HUES64 (cell line): ENCODE data around the gene CBLC.

ENCODE experiments used
- H3K27ac ChIP-seq: 2 replicates; pipeline ENCODE4 v1.7.0; 2013; ENCODE audit warnings: low read depth, low read length, inconsistent platforms
- H3K27me3 ChIP-seq: 2 replicates; pipeline ENCODE4 v1.6.1; 2013; ENCODE audit warnings: mild to moderate bottlenecking, low read length; ENCODE audit not compliant: insufficient read depth
- H3K36me3 ChIP-seq: 2 replicates; pipeline ENCODE4 v1.6.1; 2013; ENCODE audit warnings: mild to moderate bottlenecking, low read length; ENCODE audit not compliant: insufficient read depth
- H3K4me1 ChIP-seq: 2 replicates; pipeline ENCODE4 v1.6.1; 2013; ENCODE audit warnings: mild to moderate bottlenecking, low read length, moderate library complexity; ENCODE audit not compliant: insufficient read depth
- H3K4me3 ChIP-seq: 2 replicates; pipeline ENCODE4 v1.5.1; 2013; ENCODE audit warnings: mild to moderate bottlenecking, low read length, moderate library complexity
- H3K9ac ChIP-seq: 2 replicates; pipeline ENCODE4 v1.6.1; 2013; ENCODE audit warnings: mild to moderate bottlenecking, low read depth, low read length
- H3K9me3 ChIP-seq: 2 replicates; pipeline ENCODE4 v1.6.1; 2013; ENCODE audit warnings: low read depth, low read length; ENCODE audit not compliant: insufficient read depth
- WGBS: fragments of 150-250, 120-280 bp; methylation state at CpG from one replicate; pipeline ENCODE4 v1.1.7; 2013; ENCODE audit warnings: missing lambda C conversion rate; 5-methylcytosine and 5-hydroxymethylcytosine counted together

The CBLC gene

DNA sequence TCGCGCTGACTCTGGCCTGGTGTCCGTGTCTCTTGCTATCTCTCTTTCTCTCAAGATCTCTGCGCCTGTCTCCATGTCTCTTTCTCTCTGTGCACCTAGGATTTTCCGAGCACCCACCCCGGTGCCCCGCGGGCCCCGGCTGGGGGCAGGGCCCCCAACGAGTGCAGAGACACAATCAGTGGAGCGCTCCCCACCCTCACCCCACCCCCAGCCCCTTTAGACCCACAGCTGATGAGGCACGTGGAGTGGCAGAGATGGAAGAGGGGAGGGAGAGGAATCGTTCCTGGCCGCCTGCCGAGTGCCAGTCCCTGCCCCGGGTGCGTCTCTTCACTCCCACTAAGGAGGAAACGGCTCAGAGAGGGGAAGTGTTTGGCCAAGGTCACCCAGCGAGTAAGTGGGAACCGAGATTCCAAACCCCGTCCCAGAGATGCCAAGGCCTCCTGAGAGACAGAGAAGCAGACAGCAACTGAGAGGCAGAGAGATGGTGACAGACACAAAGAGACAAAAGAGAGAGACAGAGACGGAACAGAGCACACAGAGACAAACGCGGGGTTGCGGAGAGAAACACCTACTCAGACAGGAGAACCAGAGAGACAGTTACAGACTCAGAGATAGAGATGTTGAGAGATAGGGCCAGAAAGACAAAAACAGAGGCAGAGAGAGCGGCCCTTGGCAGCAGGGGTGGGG is 29.8 kb upstream of the CBLC start:
- under 1% methylated on average over 23 of the region's 26 CpGs for WGBS
- no peak overlapping the region for H3K27ac ChIP-seq
- peak overlapping the region; percentile 68 for H3K4me3 ChIP-seq
- no peaks in the 10 kb centered on the region for H3K36me3 ChIP-seq
- no peak overlapping the region; the same call in 1 of the 2 replicates for H3K9ac ChIP-seq
- no peaks in the 10 kb centered on the region for H3K9me3 ChIP-seq
- peaks cover 67% of the 10 kb centered on the region for H3K27me3 ChIP-seq
- H3K4me1 ChIP-seq = peaks cover 3% of the 10 kb centered on the region

DNA sequence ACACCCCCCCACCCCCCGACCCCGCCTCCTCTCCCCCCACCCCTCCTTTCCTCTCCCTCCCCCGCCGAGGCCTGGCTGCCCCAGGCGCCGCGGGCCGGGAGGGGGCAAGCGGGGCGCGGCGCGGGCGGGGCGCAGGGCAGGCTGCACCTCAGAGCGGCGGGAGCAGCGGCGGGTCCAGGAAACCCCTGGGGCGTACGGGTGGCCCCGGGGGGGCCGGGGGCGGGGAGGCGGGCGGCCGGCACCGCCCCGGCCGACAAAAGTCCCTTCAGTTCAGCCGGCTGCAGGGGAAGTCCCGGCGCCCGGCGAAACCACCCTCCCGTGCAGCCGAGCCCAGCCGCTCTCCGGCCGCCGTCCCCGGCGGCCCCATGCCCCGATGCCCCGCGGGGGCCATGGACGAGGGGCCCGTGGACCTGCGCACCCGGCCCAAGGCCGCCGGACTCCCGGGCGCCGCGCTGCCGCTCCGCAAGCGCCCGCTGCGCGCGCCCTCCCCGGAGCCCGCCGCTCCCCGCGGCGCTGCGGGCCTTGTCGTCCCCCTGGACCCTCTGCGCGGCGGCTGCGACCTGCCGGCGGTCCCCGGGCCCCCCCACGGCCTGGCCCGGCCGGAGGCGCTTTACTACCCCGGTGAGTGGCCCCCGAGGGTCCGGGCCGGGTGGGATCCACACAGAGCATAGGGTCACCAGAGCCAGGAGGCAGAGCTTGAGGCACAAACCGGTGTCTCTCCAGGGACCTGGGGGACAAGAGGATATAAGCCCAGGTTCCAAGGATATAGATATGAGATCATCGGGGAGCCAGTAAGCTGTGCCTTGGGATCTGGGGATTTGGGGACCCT is 29.1 kb upstream of the CBLC start, which contains the start of gene BCL3:
TSS of gene BCL3 (plus strand) at position 283 of the 829 bp plus-strand sequence. CDS start at position 366, 83 bp downstream.
- no peaks in the 10 kb centered on the region for H3K36me3 ChIP-seq
- H3K27me3 ChIP-seq = peaks cover 72% of the 10 kb centered on the region
- H3K9me3 ChIP-seq = no peaks in the 10 kb centered on the region
- H3K9ac ChIP-seq = peak within 1 kb of the TSS; percentile 43; the same call in 1 of the 2 replicates
- H3K4me1 ChIP-seq = peaks cover 7% of the 10 kb centered on the region
- WGBS = 2% methylated on average over 85 of the region's 88 CpGs
- H3K4me3 ChIP-seq = peak within 1 kb of the TSS; percentile 68
- H3K27ac ChIP-seq = no peak within 1 kb of the TSS

DNA sequence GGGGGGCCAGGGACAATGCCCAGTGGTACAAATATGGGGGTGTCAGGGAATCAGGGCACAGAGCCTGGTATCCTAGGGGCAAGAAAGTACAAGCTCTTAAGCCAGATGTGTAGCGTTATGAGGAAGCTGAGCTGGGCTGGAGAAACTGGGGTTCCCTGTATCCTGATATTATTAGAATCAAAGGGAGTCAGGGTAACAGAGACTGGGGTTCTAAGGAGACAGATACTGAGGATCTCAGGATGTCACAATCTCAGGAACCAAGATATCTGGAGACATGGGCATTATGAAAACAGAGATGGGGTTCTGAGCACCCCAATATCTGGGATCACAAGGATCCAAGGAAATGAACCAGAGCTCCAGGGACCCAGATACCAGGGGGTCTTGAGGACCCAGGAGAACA is 28.4 kb upstream of the CBLC start:
- H3K36me3 ChIP-seq = no peaks in the 10 kb centered on the region
- 82% methylated on average over 1 of the region's 1 CpG for WGBS
- no peak overlapping the region for H3K27ac ChIP-seq
- H3K9me3 ChIP-seq = no peaks in the 10 kb centered on the region
- H3K27me3 ChIP-seq = peaks cover 78% of the 10 kb centered on the region
- H3K4me3 ChIP-seq = peak overlapping the region; percentile 68; the same call in 1 of the 2 replicates
- H3K4me1 ChIP-seq = peaks cover 7% of the 10 kb centered on the region
- H3K9ac ChIP-seq = no peak overlapping the region

DNA sequence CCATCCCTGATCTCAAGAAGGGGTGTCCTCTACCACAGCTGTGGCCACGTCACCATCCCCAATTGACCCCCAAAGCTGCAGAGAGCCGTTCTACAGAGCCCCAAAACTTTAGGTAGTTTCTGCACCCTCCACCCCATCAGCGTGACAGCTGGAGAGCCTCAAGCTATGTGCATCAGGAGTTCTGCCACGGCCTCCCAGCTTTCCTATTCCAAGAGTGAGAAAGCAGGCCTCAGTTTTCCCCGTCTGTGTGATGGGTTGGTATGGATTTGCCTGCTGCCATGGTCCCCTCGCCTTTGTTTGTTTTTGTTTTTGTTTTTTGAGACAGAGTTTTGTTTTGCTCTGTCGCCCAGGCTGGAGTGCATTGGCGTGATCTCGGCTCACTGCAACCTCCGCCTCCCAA is 27.7 kb upstream of the CBLC start:
- H3K9ac ChIP-seq = no peak overlapping the region
- H3K4me1 ChIP-seq = peaks cover 11% of the 10 kb centered on the region
- WGBS = 88% methylated on average over 10 of the region's 10 CpGs
- H3K4me3 ChIP-seq = no peak overlapping the region
- peaks cover 84% of the 10 kb centered on the region for H3K27me3 ChIP-seq
- H3K36me3 ChIP-seq = no peaks in the 10 kb centered on the region
- H3K9me3 ChIP-seq = no peaks in the 10 kb centered on the region
- H3K27ac ChIP-seq = no peak overlapping the region

DNA sequence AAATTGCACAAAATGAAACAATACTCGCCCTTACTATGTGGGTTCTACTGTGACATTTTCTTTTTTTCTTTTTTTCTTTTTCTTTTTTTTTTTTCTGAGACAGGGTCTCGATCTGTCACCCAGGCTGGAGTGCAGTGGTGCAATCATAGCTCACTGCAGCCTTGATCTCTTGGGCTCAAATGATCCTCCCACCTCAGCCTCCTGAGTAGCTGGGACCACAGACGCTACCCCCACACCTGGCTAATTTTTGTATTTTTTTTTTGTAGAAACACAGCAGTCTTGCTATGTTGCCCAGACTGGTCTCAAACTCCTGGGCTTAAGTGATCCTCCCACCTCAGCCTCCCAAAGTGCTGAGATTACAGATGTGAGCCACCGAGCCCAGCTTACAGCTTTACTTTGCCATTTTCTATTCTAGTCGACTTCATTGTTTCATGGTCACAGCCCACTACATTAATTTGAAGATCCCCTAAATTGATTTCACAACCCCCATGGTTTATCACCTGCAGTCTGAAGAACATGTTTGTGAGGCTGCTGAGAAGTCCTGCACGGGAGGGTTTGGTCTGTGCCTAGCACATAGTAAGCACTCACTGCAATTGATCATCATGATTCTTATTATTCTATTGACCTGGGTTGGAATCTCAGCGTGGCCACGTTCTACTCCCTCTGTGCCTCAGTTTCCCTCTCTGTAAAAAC is 25.4 kb upstream of the CBLC start:
- Histone ChIP-seq H3K36me3 (no peaks in the 10 kb centered on the region), H3K4me1 (peaks cover 21% of the 10 kb centered on the region), H3K9ac (no peak overlapping the region), H3K4me3 (no peak overlapping the region), H3K27ac (no peak overlapping the region), H3K27me3 (peaks cover 88% of the 10 kb centered on the region), H3K9me3 (no peaks in the 10 kb centered on the region)
- WGBS = 77% methylated on average over 8 of the region's 8 CpGs

DNA sequence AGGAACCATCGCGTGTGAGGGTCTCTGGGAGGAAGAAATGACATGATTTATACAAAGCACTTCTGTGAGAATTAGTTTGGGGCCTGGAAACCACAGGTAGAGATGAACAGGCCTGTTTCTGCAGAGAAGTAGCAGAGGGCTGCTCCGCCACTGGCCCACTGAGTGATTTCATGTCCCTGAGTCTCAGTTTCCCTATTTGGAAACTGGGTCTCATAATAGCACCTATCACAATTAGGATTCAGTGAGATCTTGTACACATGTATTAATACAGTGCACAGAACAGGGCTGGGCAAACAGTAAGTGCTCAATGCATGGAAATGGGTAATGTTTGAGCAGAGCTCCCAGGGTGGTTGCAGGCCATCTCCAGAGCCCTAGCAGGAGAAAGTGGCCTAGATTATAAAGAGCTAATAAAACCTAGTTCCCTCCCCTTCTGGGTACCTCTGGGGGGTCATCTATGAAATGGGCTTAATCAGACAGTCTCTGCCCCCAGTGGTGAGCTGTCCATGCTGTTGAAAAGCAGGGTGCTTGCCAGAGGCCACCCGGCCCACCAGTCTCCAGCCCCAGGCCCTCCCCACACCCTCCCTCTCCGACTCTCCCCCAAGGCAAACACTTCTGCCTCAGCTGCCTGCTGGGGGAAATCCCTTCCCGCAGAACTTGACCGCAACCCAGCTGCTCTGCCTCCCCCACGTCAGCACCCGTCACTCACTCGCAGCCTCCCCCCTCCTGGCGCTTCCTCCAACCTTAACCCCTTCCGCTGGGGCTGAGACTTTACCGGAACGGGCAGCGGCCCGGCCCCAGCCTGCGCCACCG is 24.7 kb upstream of the CBLC start:
- no peak overlapping the region for H3K9ac ChIP-seq
- H3K9me3 ChIP-seq = no peaks in the 10 kb centered on the region
- no peaks in the 10 kb centered on the region for H3K36me3 ChIP-seq
- H3K27ac ChIP-seq = no peak overlapping the region
- H3K4me1 ChIP-seq = peaks cover 21% of the 10 kb centered on the region
- H3K27me3 ChIP-seq = peaks cover 89% of the 10 kb centered on the region
- H3K4me3 ChIP-seq = peak overlapping the region; percentile 63
- 14% methylated on average over 18 of the region's 18 CpGs for WGBS

DNA sequence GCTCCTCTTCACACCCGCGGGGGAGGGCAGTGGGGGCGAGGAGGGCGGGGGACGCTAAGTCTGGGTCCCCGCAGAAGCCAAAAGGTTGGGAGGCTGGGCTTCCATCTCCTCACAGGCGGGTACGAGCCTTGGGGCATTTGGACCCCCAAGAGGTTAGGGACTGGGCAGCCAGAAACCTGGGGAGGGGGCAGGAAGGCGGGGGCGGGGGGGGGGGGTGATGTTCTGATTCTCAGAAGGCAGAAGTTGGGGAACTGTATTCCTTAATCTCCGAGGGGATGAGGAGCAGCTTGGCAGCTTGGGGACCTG is 24.1 kb upstream of the CBLC start:
- no peak overlapping the region for H3K9ac ChIP-seq
- H3K36me3 ChIP-seq = no peaks in the 10 kb centered on the region
- H3K9me3 ChIP-seq = no peaks in the 10 kb centered on the region
- H3K4me3 ChIP-seq = peak overlapping the region; percentile 63
- 1% methylated on average over 7 of the region's 11 CpGs for WGBS
- H3K4me1 ChIP-seq = peaks cover 24% of the 10 kb centered on the region
- H3K27ac ChIP-seq = no peak overlapping the region
- H3K27me3 ChIP-seq = peaks cover 91% of the 10 kb centered on the region

DNA sequence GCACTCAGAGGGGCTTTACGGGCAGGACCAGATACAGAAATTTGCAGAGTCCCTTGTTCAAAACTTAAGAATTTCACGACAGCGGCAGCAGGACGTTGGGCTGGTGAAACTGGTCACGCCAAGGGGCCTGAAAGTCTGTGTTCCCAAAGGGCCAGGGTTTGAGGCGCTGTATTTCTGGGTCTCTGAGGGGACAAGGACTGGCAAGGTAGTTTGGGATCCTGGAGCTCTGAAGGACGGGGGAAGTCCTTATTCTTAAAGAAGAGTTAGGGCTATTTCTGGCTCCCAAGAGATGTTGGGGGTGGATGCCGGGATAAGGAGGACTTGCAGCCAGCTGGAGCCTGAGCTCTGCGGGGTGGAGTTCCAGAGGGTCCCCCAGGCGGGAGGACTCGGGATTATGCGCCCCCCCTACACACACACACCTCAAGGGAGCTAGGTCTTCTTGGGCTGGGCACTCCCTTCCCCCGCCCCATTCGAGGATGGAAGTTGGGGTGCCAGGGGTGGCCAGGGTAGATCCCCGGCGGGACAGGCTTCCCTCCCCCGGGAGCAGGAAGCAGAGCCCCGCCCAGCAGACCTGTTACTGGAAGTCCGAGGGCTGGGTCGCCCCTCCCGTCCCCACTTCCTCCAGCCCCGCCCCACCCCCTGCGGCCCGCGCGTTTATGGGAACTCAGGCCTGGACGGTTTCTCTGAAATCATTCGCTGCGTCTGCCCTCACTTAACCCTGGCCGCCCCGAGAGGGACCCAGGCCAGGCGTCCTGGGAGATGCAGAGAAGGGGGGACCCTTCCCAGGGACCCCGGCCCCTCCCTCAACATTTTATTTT is 23.5 kb upstream of the CBLC start:
- H3K9me3 ChIP-seq = no peaks in the 10 kb centered on the region
- H3K4me1 ChIP-seq = peaks cover 24% of the 10 kb centered on the region
- WGBS = under 1% methylated on average over 33 of the region's 33 CpGs
- no peak overlapping the region for H3K27ac ChIP-seq
- no peak overlapping the region; the same call in 1 of the 2 replicates for H3K9ac ChIP-seq
- H3K36me3 ChIP-seq = no peaks in the 10 kb centered on the region
- peaks cover 87% of the 10 kb centered on the region for H3K27me3 ChIP-seq
- H3K4me3 ChIP-seq = peak overlapping the region; percentile 63

DNA sequence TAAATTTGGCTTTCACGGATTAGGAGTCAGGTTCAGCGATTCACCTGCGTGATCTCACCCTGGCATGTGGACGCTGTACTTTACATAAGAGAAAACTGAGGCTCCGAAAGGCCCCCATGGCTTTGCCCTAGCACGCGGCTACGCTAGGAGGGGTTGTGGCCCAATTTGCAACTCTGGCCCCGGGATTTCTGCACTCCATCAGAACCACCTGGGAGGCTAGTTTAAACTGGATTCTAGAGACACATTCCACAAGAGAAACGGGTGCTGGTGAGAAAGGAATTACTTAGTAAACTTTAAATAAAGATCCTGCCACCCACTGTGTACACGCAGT is 23.0 kb upstream of the CBLC start:
- Histone ChIP-seq H3K4me3 (peak overlapping the region; percentile 63), H3K27me3 (peaks cover 81% of the 10 kb centered on the region), H3K36me3 (no peaks in the 10 kb centered on the region), H3K9ac (no peak overlapping the region; the same call in 1 of the 2 replicates), H3K27ac (no peak overlapping the region), H3K9me3 (no peaks in the 10 kb centered on the region), H3K4me1 (peaks cover 24% of the 10 kb centered on the region)
- 10% methylated on average over 10 of the region's 11 CpGs for WGBS

DNA sequence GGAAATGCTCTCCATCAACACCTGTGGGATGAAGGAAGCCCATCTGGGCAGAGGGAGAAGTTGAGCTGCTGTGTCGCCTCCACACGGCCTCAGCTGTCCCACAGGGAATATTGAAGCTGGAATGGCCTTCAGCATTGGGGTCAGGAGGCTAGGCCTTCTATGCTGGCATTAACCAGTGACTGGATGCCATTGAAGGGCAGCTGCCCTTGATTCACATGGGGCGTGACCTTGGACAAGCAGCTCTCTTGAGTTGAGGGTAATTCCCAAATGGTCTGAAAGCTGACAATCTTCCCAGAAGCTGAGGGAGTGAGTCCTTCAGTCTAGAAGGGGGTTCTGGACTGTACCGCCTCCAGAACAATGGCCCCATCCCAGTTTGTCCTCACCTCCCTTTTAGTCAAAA is 22.5 kb upstream of the CBLC start:
- 88% methylated on average over 4 of the region's 4 CpGs for WGBS
- Histone ChIP-seq H3K36me3 (no peaks in the 10 kb centered on the region), H3K9me3 (no peaks in the 10 kb centered on the region), H3K4me1 (peaks cover 24% of the 10 kb centered on the region), H3K4me3 (peak overlapping the region; percentile 63; the same call in 1 of the 2 replicates), H3K27me3 (peaks cover 76% of the 10 kb centered on the region), H3K9ac (no peak overlapping the region), H3K27ac (no peak overlapping the region)
